BJ (cell line): Measurements from ENCODE around the gene HDAC11. TPM values are rescaled to one million over a fixed set of nuclear protein-coding genes. Genes with fewer than 3 reads are reported as not detected.

Experiments used
- CTCF ChIA-PET: fragments of 350-600 bp; formaldehyde crosslinking; extraction: SDS; loops from one replicate; lab custom pipeline; 2021; ENCODE audit warnings: antibody characterized with exemption, inconsistent platforms; lab: Yijun Ruan, JAX
- POLR2A ChIA-PET: fragments of 300-600 bp; sonication (Branson Sonifier 250); formaldehyde crosslinking; extraction: SDS; loops from one replicate; lab custom pipeline; 2021; ENCODE audit warnings: antibody characterized with exemption; lab: Charles Lee
- DNase-seq: peaks from one replicate; pipeline ENCODE4 v3.0.0-alpha.2; 2011; ENCODE audit warnings: low read depth
- H3K27me3 ChIP-seq: 2 replicates; pipeline ENCODE4 v1.6.0; 2011; ENCODE audit warnings: low read length; ENCODE audit not compliant: control insufficient read depth, insufficient read depth
- H3K36me3 ChIP-seq: 2 replicates; pipeline ENCODE4 v1.5.1; 2011; ENCODE audit warnings: low read length; ENCODE audit not compliant: control insufficient read depth, insufficient read depth
- H3K4me3 ChIP-seq: 2 replicates; pipeline ENCODE4 v1.5.1; 2011; ENCODE audit warnings: low read depth, mild to moderate bottlenecking, control low read depth, low read length
- CTCF ChIP-seq: IDR thresholded peaks from 2 replicates; pipeline ENCODE4 v1.5.1; 2011; ENCODE audit warnings: low read depth, mild to moderate bottlenecking, control low read depth, inconsistent platforms, low read length, moderate library complexity; ENCODE audit not compliant: insufficient read depth
- polyA plus RNA-seq: library from polyadenylated mRNA; depleted of rRNA; stranded (reverse); fragments of >200 nt; gene quantifications from 2 replicates; pipeline ENCODE4 v1.2.3, GENCODE V29; 2011

Gene HDAC11
- polyA plus RNA-seq, 1 experiment, result 16.0 TPM

- Histone ChIP-seq H3K27me3 (no peaks in the 10 kb centered on the region), H3K36me3 (no peaks in the 10 kb centered on the region), H3K4me3 (no peak overlapping the region)
- no peak for TF ChIP-seq CTCF
- ChIA-PET CTCF (interaction anchor here (1.0 to 8.5 kb wide), 9 partner anchors 9 to 148 kb away, joined by 3 to 46 read pairs (median 4); no protein-coding TSS in a partner anchor), POLR2A (no interaction called here)
- DNase-seq, result no peak
Measured at GRCh38 chr3:13509059-13509815, 29.1 kb downstream of the HDAC11 start.

GRCh38 chr3:13509816-13510192, 29.7 kb downstream of the HDAC11 start:
- ChIA-PET CTCF (interaction anchor here (1.0 to 8.5 kb wide), 5 partner anchors 15 to 148 kb away, joined by 3 to 46 read pairs (median 4); no protein-coding TSS in a partner anchor), POLR2A (no interaction called here)
- no peaks in the 10 kb centered on the region for H3K27me3 ChIP-seq
- no peaks in the 10 kb centered on the region for H3K36me3 ChIP-seq
- DNase-seq, result no peak
- no peak for TF ChIP-seq CTCF
- H3K4me3 ChIP-seq, result no peak overlapping the region

GRCh38 chr3:13512451-13512850, 32.3 kb downstream of the HDAC11 start:
- Histone ChIP-seq H3K4me3 (no peak overlapping the region), H3K27me3 (no peaks in the 10 kb centered on the region), H3K36me3 (no peaks in the 10 kb centered on the region)
- CTCF ChIA-PET, result interaction anchor here (1.3 to 8.5 kb wide), 4 partner anchors 13 to 136 kb away, joined by 4 to 46 read pairs (median 13); no protein-coding TSS in a partner anchor
- TF ChIP-seq CTCF, result no peak
- no peak for DNase-seq
- POLR2A ChIA-PET, result no interaction called here

- POLR2A ChIA-PET, result no interaction called here
- CTCF ChIA-PET, result interaction anchor here (1.3 to 8.5 kb wide), 6 partner anchors 14 to 135 kb away, joined by 3 to 46 read pairs (median 8); no protein-coding TSS in a partner anchor
- H3K27me3 ChIP-seq, result no peaks in the 10 kb centered on the region
- no peak for TF ChIP-seq CTCF
- H3K4me3 ChIP-seq, result no peak overlapping the region
- no peaks in the 10 kb centered on the region for H3K36me3 ChIP-seq
- peak; percentile 91 for DNase-seq
Measured at GRCh38 chr3:13513051-13513912, 33.2 kb downstream of the HDAC11 start.
